ENCODE data around the gene CCDC97. TPM values are rescaled to one million over a fixed set of nuclear protein-coding genes. Genes with fewer than 3 reads are reported as not detected.

CCDC97 gene
- total RNA-seq, 6 donors from 2014 or later = 22.0 to 36.7 (median 27.0) TPM

GRCh38 chr19:41330946-41331678, 21.1 kb downstream of the CCDC97 start:
- TF ChIP-seq POLR2AphosphoS5 (IDR thresholded peaks at IDR 0.05) = no peak
- no peak for TF ChIP-seq EP300 (IDR thresholded peaks at IDR 0.05)
- TF ChIP-seq, protein P1, sequence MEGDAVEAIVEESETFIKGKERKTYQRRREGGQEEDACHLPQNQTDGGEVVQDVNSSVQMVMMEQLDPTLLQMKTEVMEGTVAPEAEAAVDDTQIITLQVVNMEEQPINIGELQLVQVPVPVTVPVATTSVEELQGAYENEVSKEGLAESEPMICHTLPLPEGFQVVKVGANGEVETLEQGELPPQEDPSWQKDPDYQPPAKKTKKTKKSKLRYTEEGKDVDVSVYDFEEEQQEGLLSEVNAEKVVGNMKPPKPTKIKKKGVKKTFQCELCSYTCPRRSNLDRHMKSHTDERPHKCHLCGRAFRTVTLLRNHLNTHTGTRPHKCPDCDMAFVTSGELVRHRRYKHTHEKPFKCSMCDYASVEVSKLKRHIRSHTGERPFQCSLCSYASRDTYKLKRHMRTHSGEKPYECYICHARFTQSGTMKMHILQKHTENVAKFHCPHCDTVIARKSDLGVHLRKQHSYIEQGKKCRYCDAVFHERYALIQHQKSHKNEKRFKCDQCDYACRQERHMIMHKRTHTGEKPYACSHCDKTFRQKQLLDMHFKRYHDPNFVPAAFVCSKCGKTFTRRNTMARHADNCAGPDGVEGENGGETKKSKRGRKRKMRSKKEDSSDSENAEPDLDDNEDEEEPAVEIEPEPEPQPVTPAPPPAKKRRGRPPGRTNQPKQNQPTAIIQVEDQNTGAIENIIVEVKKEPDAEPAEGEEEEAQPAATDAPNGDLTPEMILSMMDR (IDR thresholded peaks at IDR 0.05) = no peak
- TF ChIP-seq POLR2A (IDR thresholded peaks at IDR 0.05) = no peak
- Histone ChIP-seq H3K4me1 (peaks cover 45 to 57% (median 50%) of the 10 kb centered on the region in 4 donors), H3K27ac (no peak overlapping the region), H3K36me3 (peaks cover 3 to 34% (median 22%) of the 10 kb centered on the region in 4 donors), H3K9me3 (no peaks in the 10 kb centered on the region), H3K27me3 (no peaks in the 10 kb centered on the region), H3K4me3 (no peak overlapping the region)
- WGBS, 2 donors = 74 to 81% methylated on average over 23 to 31 of the region's 47 CpGs
- peak in 1 of 2 donors; percentile 86 for DNase-seq
- no peak for ATAC-seq (ENCODE audit: low FRiP score in 2 of 2)

DNA sequence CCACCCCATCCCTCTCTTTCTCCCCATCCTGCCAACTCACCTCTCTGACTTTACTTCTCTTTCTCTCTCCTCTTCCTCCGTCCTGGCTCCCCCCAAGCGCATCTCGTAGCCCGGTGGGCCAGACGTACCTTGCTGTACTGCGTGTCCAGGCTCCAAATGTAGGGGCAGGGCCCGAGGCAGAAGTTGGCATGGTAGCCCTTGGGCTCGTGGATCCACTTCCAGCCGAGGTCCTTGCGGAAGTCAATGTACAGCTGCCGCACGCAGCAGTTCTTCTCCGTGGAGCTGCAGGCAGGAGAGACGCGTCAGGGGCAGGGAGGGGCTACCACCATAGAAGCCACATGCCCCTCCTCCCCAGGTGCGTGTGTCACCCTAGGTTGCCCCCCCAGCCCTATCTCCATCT, 22.0 kb downstream of the CCDC97 start:
- no peak for DNase-seq
- no peak for ATAC-seq (ENCODE audit: low FRiP score in 2 of 2)
- Histone ChIP-seq H3K4me3 (no peak overlapping the region), H3K9me3 (no peaks in the 10 kb centered on the region), H3K27me3 (no peaks in the 10 kb centered on the region), H3K36me3 (peaks cover 3 to 34% (median 22%) of the 10 kb centered on the region in 4 donors), H3K4me1 (peaks cover 37 to 48% (median 41%) of the 10 kb centered on the region in 4 donors), H3K27ac (no peak overlapping the region)
- TF ChIP-seq POLR2AphosphoS5 (IDR thresholded peaks at IDR 0.05) = no peak
- TF ChIP-seq EP300 (IDR thresholded peaks at IDR 0.05) = no peak
- TF ChIP-seq POLR2A (IDR thresholded peaks at IDR 0.05) = no peak
- TF ChIP-seq, protein P1 (IDR thresholded peaks at IDR 0.05) = no peak
- WGBS, 2 donors = 94 to 96% methylated on average over 15 to 16 of the region's 16 CpGs

GRCh38 chr19:41332468-41332867, 22.5 kb downstream of the CCDC97 start:
- peaks cover 3 to 38% (median 22%) of the 10 kb centered on the region in 4 donors for H3K36me3 ChIP-seq
- ATAC-seq (ENCODE audit: low FRiP score in 2 of 2) = no peak
- no peak overlapping the region for H3K4me3 ChIP-seq
- H3K27ac ChIP-seq = no peak overlapping the region
- no peaks in the 10 kb centered on the region for H3K9me3 ChIP-seq
- TF ChIP-seq POLR2AphosphoS5 (IDR thresholded peaks at IDR 0.05) = no peak
- TF ChIP-seq POLR2A (IDR thresholded peaks at IDR 0.05) = no peak
- TF ChIP-seq, protein P1 (IDR thresholded peaks at IDR 0.05) = no peak
- no peak for TF ChIP-seq EP300 (IDR thresholded peaks at IDR 0.05)
- DNase-seq = no peak
- 92 to 95% methylated on average over 5 of the region's 5 CpGs for WGBS, 2 donors
- H3K4me1 ChIP-seq = peaks cover 32 to 44% (median 36%) of the 10 kb centered on the region in 4 donors
- no peaks in the 10 kb centered on the region for H3K27me3 ChIP-seq

GRCh38 chr19:41334793-41335192, 24.8 kb downstream of the CCDC97 start:
- Histone ChIP-seq H3K4me1 (peaks cover 10 to 22% (median 15%) of the 10 kb centered on the region in 4 donors), H3K27me3 (no peaks in the 10 kb centered on the region), H3K4me3 (peak overlapping the region in 1 of 4 donors; percentile 0), H3K9me3 (no peaks in the 10 kb centered on the region), H3K27ac (peak overlapping the region; percentile 54 to 77 (median 71)), H3K36me3 (peaks cover 3 to 57% (median 31%) of the 10 kb centered on the region in 4 donors)
- 31 to 61% methylated on average over 4 to 5 of the region's 5 CpGs for WGBS, 2 donors
- TF ChIP-seq POLR2AphosphoS5 (IDR thresholded peaks at IDR 0.05) (no peak), POLR2A (IDR thresholded peaks at IDR 0.05) (no peak), EP300 (IDR thresholded peaks at IDR 0.05) (no peak)
- TF ChIP-seq, protein P1 (IDR thresholded peaks at IDR 0.05) = no peak
- DNase-seq = no peak
- peak in 1 of 2 donors; percentile 71 for ATAC-seq (ENCODE audit: low FRiP score in 2 of 2)

All from upper lobe of left lung (tissue), 6 donors.